GM18517 (cell line): ENCODE measurements around the gene RREB1.
A peak's percentile ranks its signal among the peaks of the same experiment; 100 is the strongest.

Source experiments
- ATAC-seq: cut with Tn5 transposase; IDR thresholded peaks from one replicate; pipeline ENCODE4 v1.9.1; 2021; ENCODE audit warnings: mild to moderate bottlenecking, moderate library complexity; ENCODE audit not compliant: unreplicated experiment

RREB1 gene

DNA sequence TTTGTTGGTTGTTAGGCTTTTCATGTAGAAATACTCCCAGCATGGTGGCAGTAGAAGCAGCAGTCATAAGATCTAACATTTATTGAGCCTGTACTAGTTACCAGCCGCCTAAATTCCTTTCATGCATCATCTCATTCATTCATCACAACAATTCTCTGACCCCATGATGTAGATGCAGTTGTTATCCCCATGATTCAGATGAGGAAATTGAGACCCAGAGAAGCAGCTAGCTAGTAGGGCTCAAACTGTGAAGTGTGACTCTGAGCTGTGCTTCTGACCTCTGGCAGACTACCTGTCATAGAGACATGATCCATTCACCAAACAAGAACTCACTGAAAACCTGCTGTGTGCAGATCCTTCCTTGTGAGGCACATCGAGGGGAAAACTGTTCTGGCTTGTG lies 16.9 kb downstream of the RREB1 start:
- ATAC-seq, result no peak

DNA sequence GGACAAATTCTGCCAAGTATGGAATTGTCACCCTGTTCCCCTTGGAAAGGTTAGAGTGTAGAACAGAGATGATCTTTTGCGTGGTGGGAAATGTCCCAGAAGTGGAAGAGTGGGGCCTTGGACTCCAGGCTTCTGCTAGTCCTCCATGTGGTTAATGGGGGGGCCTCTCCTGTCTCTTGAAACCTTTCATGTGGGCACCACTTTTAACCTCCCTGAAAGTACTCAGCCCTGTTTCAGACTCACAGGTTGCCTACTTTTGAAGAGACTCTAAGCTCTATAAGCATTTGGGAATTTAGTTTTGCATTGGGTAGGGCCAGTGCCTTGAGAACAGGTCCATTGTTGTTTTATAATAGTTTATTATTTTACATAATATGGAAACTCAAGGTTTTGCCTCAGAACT lies 17.5 kb downstream of the RREB1 start:
- ATAC-seq, result no peak

DNA sequence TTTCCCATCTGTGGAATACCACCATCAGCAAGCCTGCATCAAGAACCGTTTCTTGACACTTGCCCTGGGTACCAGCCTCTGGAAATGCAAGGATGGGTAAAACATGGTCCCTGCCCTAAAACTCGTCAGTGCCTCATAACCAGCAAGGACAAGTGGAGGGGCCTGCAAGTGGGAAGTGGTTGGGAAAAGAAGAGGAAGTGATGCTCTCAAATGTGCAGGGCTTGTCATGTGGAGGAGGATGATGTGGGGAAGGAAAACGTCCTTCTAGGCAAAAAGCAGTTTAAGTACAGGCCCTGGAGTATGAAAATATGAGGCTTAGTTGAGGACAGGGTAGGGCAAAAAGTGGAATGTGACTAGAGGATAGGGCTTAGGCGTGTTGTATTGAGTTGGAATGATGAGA lies 19.0 kb downstream of the RREB1 start:
- no peak for ATAC-seq

DNA sequence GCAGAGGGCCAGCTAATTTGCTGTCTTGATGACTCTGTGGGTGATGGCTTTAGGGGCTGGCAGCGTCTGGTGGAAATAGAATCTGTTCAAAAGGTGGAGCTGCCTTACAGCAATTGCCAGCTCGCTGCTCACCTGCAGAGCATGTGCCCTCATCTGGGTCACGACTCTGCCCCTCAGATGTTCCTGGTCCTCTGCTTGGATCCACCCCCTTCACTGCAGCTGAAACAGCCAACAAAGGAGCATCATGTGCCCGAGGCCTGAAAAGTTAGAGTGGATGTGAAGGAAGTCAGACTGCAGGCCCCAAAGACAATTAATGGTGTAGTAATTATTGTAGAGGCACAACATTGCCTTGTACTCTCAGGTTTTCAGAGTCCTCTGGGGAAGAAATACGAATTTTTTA lies 19.9 kb downstream of the RREB1 start:
- ATAC-seq, result no peak

DNA sequence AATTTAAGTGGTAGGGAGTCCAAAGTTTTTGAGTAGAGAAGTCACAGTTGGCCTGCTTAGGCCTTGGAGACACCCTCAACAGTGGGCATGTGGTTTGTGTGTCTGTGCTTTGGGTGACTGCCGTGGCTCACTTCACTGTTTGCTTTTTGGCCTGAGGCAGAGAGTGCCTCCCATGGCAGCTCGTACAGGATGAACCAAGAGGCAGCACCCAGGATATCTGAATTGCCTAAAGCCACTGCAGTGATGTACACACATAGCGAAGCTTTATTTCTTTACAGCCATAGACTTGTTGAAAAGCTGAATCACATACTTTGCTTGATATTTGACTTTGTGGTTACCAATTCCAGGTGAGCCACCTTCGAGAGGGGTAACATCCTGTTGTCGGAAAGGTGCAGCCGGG lies 21.6 kb downstream of the RREB1 start:
- no peak for ATAC-seq

DNA sequence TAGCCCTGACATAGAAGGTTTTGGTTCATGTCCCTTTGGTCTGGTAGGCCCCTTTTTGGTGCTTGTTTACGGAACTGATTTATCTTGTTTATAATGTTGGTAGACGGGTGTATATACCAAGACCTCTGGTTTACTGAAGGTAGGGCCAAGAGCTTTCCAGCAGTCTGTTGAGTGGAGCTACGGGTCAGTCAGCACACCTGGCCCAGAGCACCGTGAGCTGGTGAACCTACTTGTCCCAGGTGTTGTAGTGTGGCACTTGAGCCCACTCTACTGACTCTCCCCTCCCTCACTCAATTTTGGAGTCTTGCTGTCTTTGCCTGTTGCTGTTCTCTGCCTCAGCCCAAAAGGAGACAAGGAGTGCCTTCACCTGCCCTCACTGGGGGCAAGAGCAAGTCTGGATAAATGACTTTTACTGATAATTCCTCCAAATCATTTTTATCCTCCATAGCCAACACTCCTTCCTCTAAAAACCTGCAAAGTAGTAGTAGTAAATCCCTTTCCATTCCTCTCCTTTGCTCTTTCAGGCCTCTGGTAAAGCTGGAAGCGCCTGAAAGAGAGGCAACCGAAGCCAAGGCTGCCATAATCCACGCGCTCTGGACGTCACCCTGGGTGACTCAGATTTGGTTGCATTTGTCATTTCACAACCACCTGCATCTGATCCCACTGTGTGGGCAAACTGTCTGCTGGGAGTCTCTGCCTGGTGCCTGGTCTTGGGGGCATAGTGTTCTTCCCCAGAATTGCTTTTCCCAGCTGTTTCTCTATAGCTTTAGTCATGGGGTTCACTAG lies 22.2 kb downstream of the RREB1 start:
- no peak for ATAC-seq

DNA sequence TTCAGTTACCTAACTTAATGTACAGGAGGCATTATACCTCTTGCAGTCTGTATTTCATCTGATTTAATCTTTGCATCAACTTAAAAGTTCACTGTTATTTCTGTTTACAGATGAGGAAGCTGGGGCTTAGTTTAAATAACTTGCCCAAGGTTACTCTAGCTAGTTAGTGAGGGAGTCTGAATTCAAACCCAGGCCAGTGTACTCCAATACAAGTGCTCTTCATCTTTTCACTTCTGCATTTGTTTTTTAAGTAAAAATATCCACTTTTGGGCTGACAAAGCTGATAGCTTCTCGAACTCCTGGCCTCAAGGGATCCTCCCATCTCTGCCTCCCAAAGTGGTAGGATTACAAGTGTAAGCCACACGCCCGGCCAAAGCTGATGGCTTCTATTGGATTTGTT lies 23.6 kb downstream of the RREB1 start:
- no peak for ATAC-seq

DNA sequence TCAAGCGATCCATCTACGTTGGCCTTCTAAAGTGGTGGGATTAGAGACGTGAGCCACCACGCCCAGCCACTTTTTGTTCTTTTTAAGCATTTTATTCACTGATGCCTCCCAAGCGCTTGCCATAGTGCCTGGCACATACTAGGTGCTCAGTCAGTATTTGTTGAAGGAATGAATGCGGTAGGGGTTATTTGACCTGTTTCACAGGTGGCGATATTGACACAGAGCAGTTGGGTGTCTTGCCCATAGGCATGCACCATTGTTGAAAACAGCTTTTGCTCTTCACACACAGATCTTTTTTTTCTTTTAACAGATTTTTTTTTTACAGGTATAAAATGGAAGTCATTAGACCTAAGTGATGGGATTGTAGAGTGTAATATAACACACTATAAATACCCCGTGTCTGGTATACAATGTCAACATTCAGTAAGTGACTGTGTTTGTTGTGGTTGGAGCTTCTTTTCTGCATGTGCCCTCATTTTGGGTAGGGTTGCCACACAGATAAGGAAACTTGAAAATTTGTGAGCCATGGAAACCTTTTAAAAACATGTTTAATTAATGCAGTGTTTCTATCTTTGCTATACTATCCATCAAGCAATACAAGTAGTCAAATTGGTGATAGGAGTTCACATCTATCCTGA lies 24.8 kb downstream of the RREB1 start:
- ATAC-seq, result no peak

DNA sequence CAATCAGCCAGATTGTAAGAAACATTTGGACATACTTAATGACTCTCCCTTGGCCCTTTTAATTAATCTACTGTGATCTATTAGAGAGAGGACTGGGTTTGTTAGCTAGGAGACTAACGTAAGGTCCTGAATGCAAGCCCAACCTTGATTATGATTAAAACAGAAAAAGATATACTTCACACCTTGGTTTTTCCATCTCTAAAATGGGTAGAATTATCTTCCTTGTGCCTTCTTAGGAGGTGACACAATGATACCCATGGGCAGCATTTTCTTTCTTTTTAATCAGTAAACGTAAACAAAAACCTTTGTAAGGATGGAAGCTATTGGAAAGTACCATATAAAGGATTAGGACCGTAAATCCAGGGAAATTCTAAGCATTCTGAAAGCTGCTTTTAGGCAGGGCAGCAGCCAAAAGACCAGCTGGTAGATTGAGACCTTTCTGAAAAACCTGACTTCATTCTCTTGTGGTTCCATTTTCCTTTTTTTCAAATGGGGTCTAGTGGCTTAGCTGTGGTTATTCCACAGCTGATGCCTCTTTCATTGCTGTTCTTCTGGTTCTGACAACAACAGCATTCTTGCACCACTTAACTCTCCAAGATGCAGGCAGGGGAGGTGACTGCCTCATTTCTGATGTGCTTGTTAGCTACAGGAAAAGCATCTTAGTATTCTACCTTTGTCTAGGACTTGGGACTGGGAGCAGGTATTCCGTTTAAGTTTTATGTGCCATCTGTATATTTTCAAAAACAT lies 27.4 kb downstream of the RREB1 start:
- ATAC-seq, result no peak

DNA sequence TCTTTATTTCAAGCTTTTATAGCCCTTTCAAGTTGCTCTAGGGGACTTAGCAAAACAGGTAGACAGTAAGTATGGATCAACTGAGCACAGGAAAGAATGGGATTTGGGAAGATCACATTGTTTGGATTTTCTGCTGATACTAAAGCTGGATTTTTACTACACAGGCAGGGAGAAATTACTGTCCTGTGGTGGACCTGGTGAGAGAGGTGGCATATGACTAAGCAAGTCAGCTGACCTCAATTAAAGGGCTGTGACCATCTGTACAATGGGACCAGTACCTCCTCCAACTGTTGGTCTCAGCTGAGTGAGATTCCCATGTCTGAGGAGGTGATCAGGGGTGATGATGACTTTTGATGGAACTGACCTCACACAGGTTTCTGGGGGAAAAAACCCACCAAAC lies 28.0 kb downstream of the RREB1 start:
- no peak for ATAC-seq

DNA sequence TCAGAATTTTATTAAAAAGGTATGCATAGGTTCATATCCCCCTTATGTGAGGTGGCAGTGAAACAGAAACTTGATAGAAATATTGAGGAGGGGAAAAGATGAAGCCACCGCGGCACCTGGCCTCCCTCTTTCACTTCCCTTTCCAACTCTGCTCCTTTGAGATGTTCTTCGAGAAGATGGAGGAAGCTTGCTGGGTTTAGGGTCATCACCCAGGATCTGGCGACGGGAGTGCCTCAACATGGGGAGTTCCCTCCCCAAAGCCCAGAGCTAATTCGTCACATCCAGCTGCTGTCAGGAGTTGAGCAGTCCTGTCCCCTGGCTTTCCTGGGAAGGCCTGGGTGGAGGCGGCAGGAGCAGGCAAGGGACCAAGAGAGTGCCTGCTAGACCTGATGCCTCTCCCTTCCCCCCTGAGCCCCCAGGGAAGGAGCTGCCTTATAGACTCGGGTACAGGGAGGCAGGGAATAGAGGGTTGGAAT lies 29.1 kb downstream of the RREB1 start:
- ATAC-seq, result peak; percentile 38

DNA sequence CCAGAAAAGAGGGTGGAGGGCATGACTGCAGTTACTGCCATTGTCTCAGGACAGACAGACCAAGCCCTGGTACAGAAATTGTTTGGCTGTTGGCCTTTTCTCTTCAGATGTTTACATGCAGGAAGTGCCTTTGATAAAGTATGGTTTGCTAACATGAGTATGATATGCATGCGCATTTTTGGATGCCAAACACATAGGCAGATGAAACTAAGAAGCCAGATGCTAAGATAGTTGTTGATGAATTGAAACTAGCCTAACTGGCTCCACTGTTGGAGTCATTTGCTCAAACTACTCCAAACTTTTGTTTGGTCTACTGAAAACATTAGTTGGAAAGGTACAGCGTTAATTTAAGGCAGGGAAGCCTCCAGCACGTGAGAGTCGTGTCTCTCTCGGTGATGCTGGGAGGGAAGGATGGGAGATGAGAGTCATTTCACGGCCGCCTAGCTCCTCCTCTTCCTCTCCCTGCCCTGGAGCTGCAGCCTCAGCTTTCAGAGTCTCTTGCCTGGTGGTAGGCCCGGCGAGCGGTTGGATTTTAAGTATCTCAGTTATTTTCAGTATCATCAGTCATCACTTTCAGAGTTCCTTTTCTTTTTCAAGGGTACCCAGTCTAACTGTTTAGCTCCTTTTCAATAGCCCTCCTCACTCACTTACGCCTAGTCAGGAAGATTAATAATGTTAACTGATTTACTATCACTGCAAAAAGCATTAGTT lies 29.7 kb downstream of the RREB1 start:
- ATAC-seq, result peak; percentile 38

DNA sequence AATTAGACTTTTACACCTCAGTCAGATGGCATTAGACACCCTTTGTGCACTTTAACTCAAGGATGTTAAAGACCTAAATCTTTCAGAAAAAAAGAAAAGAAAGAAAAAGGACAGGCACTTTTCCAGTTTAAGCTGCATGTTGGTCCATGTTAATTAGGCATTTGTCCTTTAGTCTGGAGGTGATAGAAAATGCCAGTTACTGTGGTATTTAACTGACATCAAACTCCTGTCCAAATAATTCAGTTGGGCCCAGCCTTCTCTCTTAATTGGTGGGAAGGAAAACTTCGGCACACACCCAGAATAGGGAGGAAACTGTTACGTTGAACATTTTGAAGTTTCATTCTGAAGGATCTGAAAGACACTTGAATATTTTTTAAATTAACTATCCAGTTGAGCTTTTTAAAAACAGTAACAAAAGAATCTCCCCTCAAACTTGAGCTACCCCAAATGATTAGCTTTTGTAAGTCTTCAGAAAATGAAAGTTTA lies 30.3 kb downstream of the RREB1 start:
- ATAC-seq, result no peak

DNA sequence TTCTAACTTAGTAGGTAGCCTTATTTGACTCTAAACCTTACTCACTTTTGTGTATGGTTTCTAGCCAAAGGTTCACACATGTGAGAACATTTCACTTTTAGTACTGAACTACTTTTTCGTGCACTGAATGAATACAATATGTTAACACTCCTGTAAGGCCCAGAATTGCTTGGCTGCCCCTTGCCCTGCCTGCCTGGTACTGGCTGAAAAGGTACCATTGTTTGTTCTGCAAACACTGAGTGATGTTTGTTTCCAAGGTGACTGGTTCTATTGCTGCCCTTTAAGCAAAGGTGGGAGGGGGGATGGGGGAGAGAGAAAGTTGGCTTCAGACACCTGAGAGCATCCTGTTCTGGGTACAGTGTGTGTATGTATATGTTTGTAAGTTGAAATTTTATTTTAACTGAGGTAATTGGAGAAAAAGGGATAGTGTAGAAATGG lies 31.2 kb downstream of the RREB1 start:
- ATAC-seq, result no peak

DNA sequence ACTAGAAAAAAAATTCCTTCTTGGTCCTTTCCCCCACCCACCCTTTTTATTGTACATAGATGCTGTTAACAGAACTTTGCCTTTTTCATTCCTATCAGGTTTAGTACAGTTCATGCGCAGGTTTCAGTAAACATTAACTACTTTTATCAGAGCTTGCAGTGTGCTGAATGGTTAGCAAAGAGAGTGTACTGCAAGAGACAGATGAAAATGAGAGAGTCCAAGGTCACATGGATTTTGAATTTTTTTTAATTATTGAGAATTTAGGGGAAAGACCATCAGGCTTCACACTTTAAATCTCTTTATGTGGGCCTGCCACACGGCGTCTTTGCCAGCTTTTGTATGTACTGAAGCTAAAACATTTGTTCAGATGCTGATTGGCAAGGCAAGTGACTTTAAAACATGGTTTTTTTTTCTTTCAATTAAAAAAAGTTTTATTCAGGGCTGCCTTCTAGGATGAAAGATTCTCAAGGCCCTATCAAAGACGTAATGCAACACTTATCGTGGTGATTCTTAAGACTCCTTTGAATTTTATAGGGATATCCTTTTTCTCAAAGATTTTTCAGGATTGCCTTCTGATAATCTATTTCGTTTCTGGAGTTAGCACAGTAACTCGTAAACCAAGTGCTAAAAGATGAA lies 32.2 kb downstream of the RREB1 start:
- ATAC-seq, result no peak

DNA sequence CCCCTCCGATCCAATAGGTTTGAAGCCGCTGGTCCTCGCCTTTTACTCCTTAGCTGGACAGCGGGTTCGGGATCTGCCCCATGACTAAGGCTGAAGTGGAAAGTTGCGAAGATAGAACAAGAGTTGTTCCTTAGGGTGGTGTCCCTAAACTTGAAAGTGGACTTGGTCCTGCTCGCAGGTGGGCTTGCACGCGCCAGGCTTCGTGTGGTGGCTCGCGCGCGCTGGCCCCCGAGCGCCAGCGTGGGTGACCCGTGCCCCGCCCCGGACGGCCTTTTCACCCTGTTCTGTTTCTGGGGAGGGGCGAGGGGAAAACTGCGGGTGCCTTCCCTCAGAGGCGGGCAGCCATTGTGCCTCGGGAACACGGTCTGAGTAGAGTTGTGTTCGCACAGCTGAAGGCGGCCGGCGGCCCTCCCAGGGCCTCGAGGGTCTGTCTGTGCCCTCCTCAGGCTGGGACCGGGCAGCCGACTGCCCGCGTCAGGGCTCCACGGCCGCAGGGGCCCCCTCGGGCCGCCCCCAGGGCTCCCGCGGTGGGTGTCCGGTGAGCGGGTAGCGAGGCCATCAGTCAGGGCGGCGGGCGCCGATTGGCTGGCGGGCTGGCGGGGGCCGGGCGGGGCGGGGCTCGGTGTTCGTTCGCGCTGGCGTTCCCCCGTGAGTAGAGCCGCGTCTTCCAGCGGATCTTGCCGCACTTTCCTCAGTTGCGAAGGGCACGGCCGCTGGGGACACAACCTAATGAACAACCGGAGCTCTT lies 33.0 kb downstream of the RREB1 start:
- peak; percentile 43 for ATAC-seq

DNA sequence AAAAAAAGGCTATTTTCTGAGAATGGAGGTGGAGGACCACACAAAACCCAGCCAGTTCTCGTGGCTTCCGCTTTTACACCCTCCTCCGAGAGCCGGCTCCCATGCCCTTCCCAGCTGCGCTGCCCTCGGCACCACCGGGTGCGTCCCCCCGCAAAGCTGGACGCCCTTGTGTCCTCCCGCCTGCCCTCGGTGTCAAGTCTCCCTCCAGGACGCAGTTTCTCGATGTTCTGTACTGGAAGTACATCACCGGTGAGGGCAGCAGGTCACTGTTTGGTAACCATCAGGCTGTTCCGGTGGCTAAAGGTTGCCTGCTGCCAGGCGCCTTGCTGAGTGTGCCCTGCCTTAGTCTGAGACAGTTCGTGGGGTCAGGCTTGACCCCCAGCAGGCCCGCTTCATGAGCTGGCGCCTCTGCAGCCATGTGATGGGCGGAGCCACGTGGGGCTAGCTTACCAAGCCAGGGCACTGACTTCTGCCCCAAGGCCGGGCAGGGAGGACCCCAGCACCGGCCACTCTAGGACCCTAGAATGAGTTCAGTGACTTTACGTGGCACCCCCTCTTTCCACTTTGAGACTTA lies 34.6 kb downstream of the RREB1 start:
- ATAC-seq, result no peak

DNA sequence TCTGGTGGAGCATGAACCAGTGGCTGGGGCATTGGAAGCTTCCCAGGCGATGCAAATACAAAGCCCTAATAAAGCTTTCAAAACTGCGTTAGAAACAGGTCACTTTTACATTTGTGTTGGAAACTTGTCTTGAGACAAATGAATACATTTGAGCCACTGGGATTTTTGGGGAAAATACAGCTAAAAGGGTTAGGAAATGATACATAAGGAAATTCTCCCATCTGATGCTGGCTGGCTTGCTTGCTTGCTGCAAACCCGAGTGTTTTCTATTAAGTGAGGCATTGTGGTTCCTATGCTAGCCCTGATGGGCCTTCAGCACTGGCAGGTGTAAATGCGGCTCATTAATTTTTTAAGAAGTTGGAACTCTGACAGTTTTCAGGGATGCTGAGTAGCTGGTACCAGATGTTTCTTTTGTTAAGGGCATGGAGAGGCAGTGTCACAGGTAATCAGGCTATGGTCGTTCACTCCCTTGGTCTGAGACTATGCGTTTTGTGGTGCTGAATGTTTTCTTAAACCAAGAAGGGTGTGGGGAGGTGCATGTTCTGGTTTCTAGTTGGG lies 35.2 kb downstream of the RREB1 start:
- no peak for ATAC-seq

DNA sequence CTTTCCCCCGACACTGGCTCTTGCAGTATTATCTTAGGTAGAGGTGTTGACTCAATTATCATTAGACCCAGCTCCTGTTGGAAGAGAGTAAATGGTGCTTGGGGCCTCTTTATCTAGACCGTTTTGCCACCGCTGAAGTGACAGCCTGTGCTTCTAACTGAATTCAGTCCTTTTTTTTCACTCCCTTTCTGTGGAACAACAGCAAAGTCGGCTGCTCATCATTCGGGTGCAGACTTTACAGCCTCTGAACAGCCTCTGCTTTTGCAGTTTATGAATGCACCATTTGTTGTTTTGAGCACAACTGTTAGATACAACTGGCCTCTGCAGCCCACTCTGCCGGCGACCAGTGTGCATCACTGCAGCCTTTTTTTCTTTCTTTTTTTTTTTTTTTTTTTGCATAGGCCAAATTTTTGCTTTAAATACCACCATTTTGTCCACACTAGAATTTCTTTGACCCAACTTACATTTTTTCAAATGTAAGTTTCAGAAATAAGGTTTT lies 35.8 kb downstream of the RREB1 start:
- no peak for ATAC-seq
